ENCODE results near the gene SNTA1. TPM values are rescaled to one million over a fixed set of nuclear protein-coding genes. Genes with fewer than 3 reads are reported as not detected.

The SNTA1 gene
- total RNA-seq, 1 experiment from 2014 or later, result 15.4 TPM

DNA sequence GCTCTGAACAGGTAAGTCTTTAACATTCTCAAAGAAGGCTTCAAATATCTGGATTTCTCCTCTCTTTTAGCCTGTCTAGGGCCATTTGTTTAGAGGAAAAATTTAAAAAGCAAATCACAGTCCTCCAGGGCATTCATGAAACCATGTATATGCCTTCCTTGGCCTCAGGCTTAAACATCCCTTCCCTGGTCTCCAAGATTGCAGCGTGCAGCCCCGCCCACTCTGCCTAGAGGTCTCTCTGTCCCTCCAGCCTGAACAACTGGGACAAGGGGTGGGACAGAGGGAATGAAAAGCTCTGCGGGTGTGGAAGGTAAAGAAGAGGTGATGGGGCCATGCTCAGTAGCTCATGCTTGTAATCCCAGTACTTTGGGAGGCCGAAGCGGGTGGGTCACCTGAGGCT lies 36.5 kb upstream of the SNTA1 start:
- intact Hi-C loops (cut with micrococcal nuclease; ENCODE audit: unreplicated experiment), result no loop called here
- BruUV-seq (replicated peaks), result no TSS peak
- H3K36me3 ChIP-seq (ENCODE audit: control insufficient read depth, insufficient read depth, low read length), result no peaks in the 10 kb centered on the region
- no peaks in the 10 kb centered on the region for H3K27me3 ChIP-seq (replicated peaks; ENCODE audit: control insufficient read depth, insufficient read depth, low read length)
- H3K9me3 ChIP-seq, result no peaks in the 10 kb centered on the region
- H3K4me1 ChIP-seq, result peaks cover 9% of the 10 kb centered on the region
- H3K36me3 Mint-ChIP-seq (ENCODE audit: insufficient read depth, unreplicated experiment), result no peaks in the 10 kb centered on the region
- no peaks in the 10 kb centered on the region for H3K27me3 Mint-ChIP-seq (ENCODE audit: insufficient read depth, unreplicated experiment)
- ChIA-PET CTCF (no interaction called here), POLR2A (interaction anchor here (0.6 to 0.9 kb wide), 2 partner anchors 10 to 12 kb away, joined by 3 read pairs; partner anchors contain the start of gene CBFA2T2)
- DNase-seq, result peak in 1 of 2 experiments; percentile 44
- H3K27ac Mint-ChIP-seq (ENCODE audit: unreplicated experiment), result no peak overlapping the region
- TF ChIP-seq, protein P1, sequence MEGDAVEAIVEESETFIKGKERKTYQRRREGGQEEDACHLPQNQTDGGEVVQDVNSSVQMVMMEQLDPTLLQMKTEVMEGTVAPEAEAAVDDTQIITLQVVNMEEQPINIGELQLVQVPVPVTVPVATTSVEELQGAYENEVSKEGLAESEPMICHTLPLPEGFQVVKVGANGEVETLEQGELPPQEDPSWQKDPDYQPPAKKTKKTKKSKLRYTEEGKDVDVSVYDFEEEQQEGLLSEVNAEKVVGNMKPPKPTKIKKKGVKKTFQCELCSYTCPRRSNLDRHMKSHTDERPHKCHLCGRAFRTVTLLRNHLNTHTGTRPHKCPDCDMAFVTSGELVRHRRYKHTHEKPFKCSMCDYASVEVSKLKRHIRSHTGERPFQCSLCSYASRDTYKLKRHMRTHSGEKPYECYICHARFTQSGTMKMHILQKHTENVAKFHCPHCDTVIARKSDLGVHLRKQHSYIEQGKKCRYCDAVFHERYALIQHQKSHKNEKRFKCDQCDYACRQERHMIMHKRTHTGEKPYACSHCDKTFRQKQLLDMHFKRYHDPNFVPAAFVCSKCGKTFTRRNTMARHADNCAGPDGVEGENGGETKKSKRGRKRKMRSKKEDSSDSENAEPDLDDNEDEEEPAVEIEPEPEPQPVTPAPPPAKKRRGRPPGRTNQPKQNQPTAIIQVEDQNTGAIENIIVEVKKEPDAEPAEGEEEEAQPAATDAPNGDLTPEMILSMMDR (IDR thresholded peaks at IDR 0.05; ENCODE audit: insufficient read depth in 1 of 2, low read depth in 1 of 2, low read length in 1 of 2, severe bottlenecking in 1 of 2, unreplicated experiment in 1 of 2), result no peak
- no peaks in the 10 kb centered on the region for H3K9me3 Mint-ChIP-seq (ENCODE audit: unreplicated experiment)
- H3K4me3 ChIP-seq (ENCODE audit: low read depth, low read length), result no peak overlapping the region
- no peak overlapping the region for H3K4me3 Mint-ChIP-seq (ENCODE audit: unreplicated experiment)
- peaks cover 12% of the 10 kb centered on the region for H3K4me1 Mint-ChIP-seq (ENCODE audit: low read depth, unreplicated experiment)

DNA sequence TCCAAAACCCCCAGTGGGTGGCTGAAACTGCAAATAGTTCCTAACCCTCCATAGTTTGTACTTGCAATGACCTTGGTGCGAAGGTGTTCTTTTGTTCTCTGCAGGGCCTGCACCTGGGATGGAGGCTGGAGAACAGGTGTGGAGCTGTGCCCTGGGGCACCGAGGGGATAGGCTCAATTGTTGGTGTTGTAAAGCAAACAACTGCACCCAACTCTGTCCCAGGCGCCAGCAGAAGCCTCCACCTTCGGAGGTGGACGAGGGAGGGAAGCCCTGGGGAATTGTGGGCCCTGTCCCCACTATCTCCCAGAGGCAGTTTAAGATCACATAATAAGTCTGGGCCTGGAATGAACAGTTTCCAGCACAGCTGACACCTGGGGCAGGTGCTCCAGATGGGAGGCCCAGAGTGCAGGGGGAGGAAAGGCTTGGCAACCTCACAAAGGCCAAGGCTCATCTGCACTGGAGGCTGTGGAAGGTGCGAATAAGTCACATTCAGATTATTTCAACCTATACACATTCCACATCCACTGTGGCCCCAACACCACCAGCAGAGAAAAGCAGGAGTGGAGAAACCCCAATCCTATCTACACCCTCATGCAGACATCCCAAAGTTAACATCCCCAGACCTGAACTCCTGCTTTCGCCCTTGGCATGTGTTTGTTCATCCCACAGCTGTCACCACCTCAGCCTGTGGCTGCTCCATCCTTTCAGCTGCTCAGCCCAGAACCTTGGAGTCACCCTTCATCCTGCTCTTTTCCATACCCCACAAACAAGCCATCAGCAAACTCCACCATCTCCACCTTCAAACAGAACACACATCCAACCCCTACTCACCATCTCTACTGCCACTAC lies 34.0 kb upstream of the SNTA1 start:
- H3K4me1 ChIP-seq, result peaks cover 9% of the 10 kb centered on the region
- POLR2A ChIA-PET, result interaction anchor here (1.2 kb wide), 1 partner anchor 12 kb away, joined by 6 read pairs; the partner anchor contains the start of gene CBFA2T2
- Mint-ChIP-seq H3K4me1 (ENCODE audit: low read depth, unreplicated experiment) (peaks cover 12% of the 10 kb centered on the region), H3K36me3 (ENCODE audit: insufficient read depth, unreplicated experiment) (no peaks in the 10 kb centered on the region), H3K27me3 (ENCODE audit: insufficient read depth, unreplicated experiment) (no peaks in the 10 kb centered on the region), H3K9me3 (ENCODE audit: unreplicated experiment) (no peaks in the 10 kb centered on the region), H3K27ac (ENCODE audit: unreplicated experiment) (peak overlapping the region; percentile 30), H3K4me3 (ENCODE audit: unreplicated experiment) (no peak overlapping the region)
- H3K4me3 ChIP-seq (ENCODE audit: low read depth, low read length), result no peak overlapping the region
- no peaks in the 10 kb centered on the region for H3K36me3 ChIP-seq (ENCODE audit: control insufficient read depth, insufficient read depth, low read length)
- intact Hi-C loops (cut with micrococcal nuclease; ENCODE audit: unreplicated experiment), result loop anchor here (1.0 kb wide), 1 partner anchor 36 kb away; no protein-coding TSS in a partner anchor
- BruUV-seq (replicated peaks), result no TSS peak
- H3K27me3 ChIP-seq (replicated peaks; ENCODE audit: control insufficient read depth, insufficient read depth, low read length), result no peaks in the 10 kb centered on the region
- CTCF ChIA-PET, result interaction anchor here (1.4 to 2.1 kb wide), 2 partner anchors 20 to 191 kb away, joined by 3 to 8 read pairs; no protein-coding TSS in a partner anchor
- DNase-seq, result peak; percentile 80 to 89
- TF ChIP-seq, protein P1 (IDR thresholded peaks at IDR 0.05; ENCODE audit: insufficient read depth in 1 of 2, low read depth in 1 of 2, low read length in 1 of 2, severe bottlenecking in 1 of 2, unreplicated experiment in 1 of 2), result no peak
- no peaks in the 10 kb centered on the region for H3K9me3 ChIP-seq

DNA sequence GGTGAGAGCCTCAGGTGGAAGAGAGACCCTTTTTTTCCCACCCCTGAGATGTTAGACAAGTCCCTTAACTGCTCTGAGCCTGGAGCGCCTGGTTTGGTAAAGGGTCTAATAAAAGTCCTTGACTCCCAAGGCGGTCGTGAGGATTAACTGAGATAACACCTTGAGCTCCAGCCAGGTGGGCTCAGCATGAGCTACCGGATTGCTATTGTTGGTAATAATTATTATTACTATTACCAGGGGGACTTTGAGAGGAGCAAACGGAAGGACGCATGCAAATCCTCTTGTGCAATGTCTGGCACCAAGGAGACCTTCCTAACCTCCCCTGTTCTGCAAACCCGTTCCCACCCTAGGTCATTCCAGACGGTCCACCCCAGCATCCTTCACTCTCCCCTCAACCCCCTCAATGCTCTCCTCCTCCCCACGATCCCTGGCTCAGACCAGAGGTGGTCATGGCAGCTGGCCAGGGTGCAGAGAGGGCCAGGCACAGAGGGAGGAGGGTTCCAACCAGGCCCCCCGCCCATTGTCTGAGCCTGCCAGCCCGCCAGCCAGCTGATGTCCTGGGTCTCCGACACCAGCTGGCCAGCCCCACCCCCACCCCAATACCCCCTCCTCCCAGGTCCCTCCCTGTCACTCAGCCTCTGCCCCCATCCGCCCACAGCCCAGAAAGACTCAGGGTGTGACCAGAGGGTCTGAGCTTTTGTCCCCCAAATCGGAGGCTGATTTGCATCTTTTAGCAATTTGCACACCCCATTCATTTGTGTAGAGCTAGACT lies 32.0 kb upstream of the SNTA1 start:
- intact Hi-C loops (cut with micrococcal nuclease; ENCODE audit: unreplicated experiment), result no loop called here
- Histone ChIP-seq H3K4me3 (ENCODE audit: low read depth, low read length) (no peak overlapping the region), H3K9me3 (no peaks in the 10 kb centered on the region), H3K36me3 (ENCODE audit: control insufficient read depth, insufficient read depth, low read length) (no peaks in the 10 kb centered on the region), H3K4me1 (peaks cover 9% of the 10 kb centered on the region), H3K27me3 (replicated peaks; ENCODE audit: control insufficient read depth, insufficient read depth, low read length) (no peaks in the 10 kb centered on the region)
- Mint-ChIP-seq H3K9me3 (ENCODE audit: unreplicated experiment) (no peaks in the 10 kb centered on the region), H3K4me3 (ENCODE audit: unreplicated experiment) (no peak overlapping the region), H3K4me1 (ENCODE audit: low read depth, unreplicated experiment) (peaks cover 12% of the 10 kb centered on the region), H3K27ac (ENCODE audit: unreplicated experiment) (no peak overlapping the region), H3K27me3 (ENCODE audit: insufficient read depth, unreplicated experiment) (no peaks in the 10 kb centered on the region), H3K36me3 (ENCODE audit: insufficient read depth, unreplicated experiment) (no peaks in the 10 kb centered on the region)
- no TSS peak for BruUV-seq (replicated peaks)
- TF ChIP-seq, protein P1 (IDR thresholded peaks at IDR 0.05; ENCODE audit: insufficient read depth in 1 of 2, low read depth in 1 of 2, low read length in 1 of 2, severe bottlenecking in 1 of 2, unreplicated experiment in 1 of 2), result no peak
- DNase-seq, result no peak
- CTCF ChIA-PET, result interaction anchor here (0.5 to 1.0 kb wide), 2 partner anchors 18 to 276 kb away, joined by 3 read pairs; no protein-coding TSS in a partner anchor
- POLR2A ChIA-PET, result interaction anchor here (0.6 to 2.0 kb wide), 4 partner anchors 14 to 243 kb away, joined by 3 to 17 read pairs (median 6); partner anchors contain the start of genes ACTL10 and CBFA2T2
